LHCN-M2 (cell line): Measurements from ENCODE around the gene EPHA6. TPM values are rescaled to one million over a fixed set of nuclear protein-coding genes. Genes with fewer than 3 reads are reported as not detected.

ENCODE experiments used
- DNase-seq: peaks from one replicate; pipeline ENCODE4 v3.0.0-alpha.2; 2012; ENCODE audit warnings: low read depth
- polyA plus RNA-seq: library from polyadenylated mRNA; unstranded; fragments of >200 nt; gene quantifications from one replicate; pipeline ENCODE4 v1.2.1, GENCODE V29; 2012; ENCODE audit warnings: missing spikeins
- total RNA-seq: library from RNA; depleted of rRNA; stranded (reverse); fragments of >200 nt; gene quantifications from 2 replicates; pipeline ENCODE4 v1.2.3, GENCODE V29; 2014; rRNA removed

Gene EPHA6
- not detected in 2 replicates for total RNA-seq
- not detected for polyA plus RNA-seq

DNA sequence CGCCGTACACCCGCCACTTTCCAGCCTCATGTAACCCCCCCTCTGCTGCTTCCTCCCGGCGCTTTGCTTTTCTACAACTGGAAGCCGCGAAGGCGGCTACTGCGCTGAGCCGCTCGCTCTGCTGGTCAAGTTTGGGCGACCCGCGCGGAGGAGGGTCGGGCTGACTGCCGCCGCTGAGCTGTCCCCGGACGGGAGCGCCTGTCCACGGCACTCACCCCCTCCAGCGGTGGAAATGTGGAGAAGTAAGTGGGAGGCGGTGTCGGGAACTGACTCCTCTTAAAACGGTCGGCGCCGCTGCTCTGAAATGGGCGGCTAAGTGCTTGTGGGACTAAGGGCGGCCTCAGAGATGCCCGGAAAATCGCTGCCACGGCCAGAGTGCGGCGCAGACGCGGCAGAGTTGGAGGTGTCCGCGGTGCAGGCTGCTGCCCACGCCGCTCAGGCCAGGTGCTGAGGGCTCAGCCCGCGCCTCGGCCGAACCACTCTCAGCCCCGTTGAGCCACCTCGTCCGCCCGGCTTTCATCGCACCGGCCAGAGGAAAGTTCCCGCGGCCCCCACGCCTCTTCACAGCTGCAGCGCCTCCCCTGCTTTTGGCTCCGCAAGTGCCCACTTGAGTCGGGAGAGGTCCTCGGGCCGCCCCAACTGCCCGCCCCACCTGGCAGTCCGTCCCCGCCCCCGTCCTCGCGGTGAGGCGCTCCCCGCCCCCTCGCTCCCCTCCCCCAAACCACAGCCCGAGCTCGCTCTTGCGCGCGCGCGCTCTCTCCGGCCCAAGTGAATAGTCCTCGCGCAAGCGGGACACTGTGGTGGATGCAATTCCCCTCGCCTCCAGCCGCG lies at the start of gene EPHA6:
Gene EPHA6 (plus strand): TSS at position 775 of the 831 bp plus-strand sequence.
- DNase-seq = peak; percentile 5

DNA sequence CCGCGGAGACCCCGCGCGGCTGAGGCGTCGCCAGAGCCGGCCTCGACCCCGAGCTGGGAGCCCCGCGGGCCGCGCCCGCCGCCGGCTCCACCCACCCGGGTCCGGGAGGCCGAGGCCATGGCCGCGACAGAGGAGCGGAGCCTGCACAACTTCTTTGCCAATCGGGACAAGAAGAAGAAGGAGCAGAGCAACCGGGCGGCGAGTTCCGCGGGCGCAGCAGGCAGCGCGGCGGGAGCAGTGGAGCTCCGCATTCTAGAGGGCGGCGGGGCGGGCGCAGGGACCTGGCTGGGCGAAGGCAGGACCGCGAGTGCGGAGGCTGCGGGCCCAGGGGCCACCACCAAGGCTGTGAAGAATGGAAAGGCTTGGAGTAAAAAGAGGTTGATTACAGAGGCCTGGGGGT lies 37.6 kb upstream of the EPHA6 start:
- DNase-seq = no peak

DNA sequence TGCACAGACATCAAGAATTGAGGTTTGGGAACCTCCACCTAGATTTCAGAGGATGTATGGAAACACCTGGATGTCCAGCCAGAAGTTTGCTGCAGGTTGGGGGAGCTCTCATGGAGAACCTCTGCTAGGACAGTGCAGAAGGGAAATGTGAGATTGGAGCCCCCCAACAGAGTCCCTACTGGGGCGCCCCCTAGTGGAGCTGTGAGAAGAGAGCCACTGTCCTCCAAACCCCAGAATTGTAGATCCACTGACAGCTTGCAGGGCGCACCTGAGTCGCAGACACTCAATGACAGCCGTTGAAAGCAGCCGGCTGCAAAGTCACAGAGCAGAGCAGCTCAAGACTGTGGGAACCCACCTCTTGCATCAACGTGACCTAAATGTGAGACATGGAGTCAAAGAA lies 34.6 kb upstream of the EPHA6 start:
- DNase-seq = no peak

DNA sequence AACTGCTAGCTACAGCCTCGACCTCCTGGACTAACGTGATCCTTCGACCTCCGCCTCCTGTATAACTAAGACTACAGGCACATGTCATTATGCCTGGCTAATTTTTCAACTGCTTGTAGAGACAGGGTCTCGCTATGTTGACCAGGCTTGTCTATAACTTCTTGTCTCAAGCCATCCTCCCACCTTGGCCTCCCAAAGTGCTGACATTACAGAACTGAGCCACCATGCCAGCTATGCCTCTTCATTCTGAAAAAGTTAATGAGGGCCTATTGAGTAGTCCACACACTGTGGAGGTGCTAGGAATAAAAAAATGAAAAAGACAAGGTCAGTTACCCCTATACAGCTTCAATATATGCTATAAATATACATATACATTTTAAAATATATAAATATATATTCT lies 18.3 kb upstream of the EPHA6 start:
- no peak for DNase-seq

DNA sequence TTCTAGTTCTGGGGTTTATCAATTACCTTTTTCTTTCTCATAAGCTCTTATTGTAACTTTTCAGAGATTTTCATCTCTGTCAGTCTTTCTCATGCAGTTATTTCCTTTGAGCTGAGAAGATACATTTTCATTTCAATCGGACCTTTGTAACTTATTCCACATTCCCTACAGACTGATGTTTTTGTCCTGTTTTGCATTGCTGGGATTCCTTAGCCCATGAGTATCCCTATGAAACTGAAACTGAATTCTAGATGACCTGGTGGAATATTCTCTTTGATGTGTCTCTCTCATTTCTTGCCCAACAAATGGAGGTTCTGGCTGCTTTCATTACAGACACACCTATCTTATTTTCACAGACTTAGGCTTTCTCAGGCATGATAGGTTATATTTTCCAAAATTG lies 10.5 kb upstream of the EPHA6 start:
- no peak for DNase-seq

DNA sequence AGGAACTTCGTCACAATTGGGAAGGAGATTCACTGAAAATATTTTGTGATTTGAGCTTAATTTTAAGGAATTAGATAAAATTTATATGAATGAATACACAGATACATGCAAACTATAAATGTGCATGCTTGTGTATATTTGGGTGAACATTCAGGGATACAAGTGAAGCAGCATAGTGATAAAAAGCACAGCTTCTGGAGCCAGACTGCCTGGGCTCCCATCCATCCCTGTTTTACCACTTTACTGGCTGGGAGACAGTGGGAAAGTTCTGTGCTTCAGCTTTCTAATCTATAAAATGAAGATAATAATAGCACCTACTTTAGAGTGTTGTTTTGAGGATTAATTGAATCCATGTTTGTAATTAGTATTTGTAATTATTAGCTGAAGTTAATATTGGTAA lies 8.1 kb upstream of the EPHA6 start:
- no peak for DNase-seq

DNA sequence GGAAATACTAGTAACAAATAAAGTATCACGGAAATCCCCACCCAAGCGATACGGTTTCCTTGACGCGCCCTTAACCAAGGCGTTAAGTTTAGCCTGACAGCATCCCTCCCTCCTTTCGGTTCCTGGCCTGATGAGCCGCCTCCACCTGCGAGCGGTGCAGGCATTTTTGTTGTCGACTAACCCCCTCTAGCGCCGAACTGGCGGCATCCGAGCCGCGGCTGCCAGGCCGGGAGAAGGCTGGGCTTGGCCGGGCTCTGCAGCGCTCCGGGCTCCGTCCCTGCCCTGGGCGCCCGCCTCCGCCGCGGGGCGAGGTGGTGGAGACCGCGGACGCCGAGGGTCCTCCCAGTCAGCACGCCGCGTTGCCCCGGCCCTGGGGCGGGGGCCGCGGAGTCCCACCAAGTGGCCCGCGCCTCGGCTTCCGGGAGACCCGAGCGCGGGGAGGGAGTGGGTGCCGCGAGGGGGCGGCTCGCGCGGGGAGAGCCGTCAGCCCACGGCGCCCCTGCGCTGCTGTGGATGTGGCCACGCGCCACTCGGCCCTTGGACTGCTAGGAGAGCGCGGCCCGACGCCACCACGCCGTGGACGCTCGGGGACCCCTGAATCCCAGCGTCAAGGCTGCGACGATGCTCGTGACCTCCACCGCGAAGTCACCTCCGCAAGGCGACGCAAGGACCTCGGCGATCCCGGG lies 1.1 kb upstream of the EPHA6 start:
- peak; percentile 24 for DNase-seq

DNA sequence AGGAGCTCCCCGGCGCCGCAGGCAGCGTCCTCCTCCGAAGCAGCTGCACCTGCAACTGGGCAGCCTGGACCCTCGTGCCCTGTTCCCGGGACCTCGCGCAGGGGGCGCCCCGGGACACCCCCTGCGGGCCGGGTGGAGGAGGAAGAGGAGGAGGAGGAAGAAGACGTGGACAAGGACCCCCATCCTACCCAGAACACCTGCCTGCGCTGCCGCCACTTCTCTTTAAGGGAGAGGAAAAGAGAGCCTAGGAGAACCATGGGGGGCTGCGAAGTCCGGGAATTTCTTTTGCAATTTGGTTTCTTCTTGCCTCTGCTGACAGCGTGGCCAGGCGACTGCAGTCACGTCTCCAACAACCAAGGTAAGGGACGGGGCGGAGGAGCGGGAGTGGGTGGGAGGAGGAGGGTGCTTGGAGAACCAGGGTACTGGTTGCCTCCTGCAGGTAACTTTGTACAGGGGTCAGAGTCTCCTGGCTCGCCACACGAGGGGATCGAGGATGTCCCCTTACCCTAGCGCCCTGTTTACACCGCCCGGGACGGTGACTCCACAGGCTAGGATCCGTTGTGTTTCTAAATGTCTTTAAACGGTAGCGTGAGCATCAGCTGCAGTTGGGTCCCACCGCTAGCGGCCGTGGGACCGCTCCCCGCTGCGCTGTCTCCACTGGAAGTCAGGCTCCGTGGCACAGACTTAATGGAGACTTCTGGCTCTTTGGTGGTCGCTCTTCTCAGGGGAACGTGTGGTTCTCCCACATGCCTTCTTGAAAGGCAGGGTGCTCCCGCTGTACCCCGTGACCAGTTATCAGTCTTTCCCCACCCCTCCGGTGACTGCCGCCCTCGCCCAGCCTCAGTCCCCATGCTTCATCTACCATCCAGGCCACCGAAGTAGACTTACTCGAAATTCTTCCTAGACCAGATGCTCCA lies 515 bp downstream of the EPHA6 start:
- DNase-seq = no peak

DNA sequence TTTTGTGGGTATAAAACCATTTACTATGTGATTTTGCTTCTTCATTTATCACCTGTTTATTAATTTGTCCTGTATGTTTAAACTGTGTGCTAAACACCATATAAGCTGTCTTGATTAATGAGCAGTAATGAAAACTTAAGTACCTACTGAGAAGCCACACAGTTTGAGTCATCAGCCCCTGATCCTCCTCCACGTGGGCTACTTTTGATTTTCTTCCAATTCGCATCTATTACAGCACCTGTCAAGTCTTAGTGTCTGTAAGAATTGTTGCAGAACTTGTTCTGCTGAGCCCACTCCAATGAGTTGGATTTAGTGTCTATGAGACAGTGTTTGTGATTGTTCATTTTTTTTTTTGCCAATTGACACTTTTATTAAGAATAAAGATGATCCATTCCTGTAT lies 16.8 kb downstream of the EPHA6 start:
- DNase-seq = no peak

DNA sequence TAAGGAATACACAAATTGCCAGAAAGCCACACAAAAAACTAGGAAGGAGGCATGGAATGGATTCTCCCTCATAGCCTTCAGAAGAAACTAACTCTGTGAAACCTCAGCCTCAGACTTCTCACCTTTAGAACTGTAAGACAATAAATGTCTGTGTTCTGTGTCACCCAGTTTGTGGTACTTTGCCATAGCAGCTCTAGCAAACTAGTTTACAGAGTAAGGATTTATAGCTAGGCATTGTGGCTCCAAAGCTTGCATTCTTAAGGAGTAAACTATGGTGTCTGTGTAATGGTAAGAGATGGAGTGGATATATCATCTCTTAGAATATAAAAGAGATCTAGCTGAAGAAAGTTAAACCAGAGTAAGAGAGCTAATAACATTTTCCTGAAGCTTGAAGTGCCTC lies 18.9 kb downstream of the EPHA6 start:
- no peak for DNase-seq

DNA sequence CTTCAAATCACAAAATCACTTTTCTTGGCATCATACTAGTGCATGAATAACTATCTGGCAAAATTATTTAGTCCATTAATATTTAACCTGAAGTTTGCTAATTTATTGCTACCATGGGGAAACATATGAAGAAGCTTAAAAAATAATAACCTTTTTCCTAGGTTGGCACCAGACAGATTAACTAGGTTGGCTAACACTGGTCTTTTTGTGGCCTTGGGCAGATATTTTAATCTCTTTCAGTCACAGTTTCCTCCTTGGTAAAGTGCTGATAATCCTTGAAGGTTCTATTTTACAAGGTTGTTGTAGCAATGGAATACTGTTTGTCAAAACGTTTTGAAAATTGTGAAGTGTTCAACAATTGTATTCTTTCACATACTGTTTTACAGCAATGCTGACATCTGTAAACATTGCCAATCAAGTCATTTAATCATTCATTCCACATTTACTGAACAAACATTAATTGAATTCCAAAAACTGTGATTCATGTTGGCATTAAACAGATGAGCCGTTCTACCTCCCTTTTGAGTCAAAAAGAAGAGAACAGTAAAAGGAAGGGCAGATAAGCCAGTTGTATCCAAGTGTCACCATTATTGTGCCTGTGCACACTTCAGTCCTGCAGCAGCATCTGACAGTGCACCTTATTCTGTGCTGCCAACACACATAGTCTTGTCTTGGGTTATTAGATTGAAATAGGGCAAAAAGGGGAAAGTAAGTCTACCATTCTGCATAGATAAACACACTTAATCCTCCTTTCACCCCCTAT lies 21.9 kb downstream of the EPHA6 start:
- no peak for DNase-seq

DNA sequence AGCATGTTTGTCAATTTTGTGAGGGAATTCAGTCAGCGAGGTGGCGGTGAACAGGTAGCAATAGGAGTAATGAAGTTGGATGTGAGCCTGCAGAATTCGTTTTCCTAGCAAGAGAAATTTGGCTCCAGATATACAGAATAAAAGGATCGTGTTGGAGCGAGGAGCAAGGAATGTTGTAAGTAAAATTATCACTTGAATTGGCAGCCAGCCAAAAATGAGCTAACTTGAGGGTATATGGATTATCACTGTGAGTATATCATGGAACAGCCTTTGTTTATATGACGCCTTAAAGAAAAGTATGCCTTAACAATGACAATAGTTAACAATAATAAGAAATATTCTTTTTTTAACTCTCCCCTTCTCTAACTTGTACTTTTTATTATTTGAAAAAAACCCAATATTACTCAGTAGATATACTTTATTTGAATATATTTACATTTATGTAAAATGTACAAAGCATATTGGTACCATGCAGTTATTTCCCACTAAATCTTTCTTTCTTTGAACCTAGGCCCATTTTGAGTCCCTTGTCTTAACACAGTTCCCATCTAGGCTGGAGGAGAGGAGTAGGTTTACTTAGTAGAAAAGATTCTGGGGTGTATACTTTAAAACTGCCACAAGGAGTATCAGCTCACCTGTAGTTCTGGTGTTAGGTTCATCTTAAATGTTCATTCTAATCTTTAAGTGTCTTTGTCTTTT lies 29.3 kb downstream of the EPHA6 start:
- no peak for DNase-seq

DNA sequence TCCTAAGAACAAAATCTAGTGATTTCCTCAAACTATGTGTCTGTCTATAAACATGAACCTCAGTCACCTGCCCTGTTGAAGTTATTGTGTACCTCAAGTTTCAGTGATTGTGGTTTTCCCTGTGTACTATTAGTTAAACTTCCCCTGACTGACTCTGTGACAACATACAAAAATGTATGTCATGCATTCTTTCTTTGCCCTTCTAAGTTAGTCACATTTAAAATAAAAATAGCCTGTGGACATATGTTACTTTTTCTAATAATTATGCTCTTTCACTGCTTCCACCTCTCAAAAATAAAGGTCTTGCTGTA lies 29.8 kb downstream of the EPHA6 start:
- no peak for DNase-seq

DNA sequence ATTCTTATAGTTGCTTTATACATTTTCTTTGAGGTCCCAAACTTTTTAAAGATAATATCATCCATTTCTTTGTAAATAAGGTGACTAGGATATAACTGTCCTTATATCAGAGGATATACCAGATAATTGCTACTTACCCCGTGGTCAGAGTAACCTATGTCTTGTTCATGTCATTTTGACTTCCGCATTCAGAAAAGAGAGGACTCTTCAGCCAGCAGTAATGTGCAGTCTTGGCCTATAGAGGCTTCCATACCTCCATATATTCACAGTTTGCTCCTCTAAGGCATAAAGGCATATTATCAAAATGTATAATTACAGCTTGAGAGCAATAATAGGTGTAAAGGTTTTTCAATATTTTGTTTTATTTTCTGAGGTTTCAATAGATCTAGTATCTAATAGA lies 38.5 kb downstream of the EPHA6 start:
- no peak for DNase-seq

DNA sequence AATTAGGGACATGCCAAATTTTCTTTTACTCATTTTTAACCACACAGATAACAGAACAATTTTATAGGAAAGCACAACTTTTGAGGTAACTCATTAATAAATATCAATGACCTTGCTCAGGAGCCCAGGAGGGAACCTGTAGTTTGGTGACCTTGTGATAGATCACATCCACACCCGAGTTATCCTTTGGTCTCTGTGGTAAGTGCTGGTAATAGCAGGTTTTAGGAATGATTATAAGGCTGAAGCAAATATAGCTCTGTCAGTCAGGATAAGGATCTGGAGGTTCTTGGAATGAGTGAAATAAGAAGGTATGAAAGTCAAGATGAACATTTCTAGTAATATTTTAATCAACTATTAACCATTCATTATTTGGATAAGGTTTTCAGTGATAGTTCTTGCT lies 46.5 kb downstream of the EPHA6 start:
- DNase-seq = no peak

DNA sequence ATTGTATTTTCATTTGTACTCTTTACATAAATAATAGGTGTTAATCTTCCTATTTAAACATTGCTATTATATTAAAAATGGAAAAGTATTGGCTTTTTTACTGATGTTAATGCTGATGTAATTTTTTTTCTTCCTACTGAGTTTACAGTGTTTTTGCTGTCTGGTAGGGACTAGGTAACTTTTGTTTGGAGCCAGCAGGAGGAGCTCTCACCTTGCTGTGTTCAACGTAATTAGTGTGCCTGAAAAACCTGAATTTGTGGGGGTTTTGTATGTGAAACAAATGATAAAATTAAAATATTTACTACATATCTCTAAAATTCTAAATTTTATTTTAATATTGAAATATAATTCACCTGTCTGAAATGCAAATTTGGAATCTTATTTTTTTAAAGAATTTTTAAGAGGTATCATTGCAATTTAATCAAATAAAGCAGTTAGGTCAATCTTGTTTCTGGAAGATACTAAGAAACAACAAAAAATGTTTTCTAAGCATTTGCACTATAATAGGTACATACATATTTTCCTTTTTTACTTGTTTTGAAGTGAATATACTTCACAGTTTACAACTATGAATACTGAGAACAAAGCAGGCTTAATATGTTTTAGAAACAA lies 48.8 kb downstream of the EPHA6 start:
- DNase-seq = peak; percentile 0

DNA sequence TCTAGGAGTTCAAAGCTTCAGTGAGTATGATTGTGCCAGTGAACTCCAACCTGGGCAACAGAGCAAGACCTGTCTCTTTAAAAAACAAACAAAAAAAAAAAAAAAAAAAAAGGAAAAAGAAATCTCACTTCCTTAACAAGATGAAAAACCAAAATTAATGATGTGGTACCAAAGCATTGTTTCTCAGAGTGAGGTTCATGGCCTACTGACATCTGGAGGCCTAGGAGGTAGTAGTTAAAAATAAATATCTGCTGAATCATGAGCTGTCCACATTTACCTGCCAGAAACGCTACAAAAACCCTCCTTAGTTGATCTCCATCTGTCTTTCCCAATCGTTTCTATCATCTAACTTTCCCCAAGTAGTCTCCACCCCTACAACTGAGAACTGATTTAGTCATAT lies 51.2 kb downstream of the EPHA6 start:
- no peak for DNase-seq

DNA sequence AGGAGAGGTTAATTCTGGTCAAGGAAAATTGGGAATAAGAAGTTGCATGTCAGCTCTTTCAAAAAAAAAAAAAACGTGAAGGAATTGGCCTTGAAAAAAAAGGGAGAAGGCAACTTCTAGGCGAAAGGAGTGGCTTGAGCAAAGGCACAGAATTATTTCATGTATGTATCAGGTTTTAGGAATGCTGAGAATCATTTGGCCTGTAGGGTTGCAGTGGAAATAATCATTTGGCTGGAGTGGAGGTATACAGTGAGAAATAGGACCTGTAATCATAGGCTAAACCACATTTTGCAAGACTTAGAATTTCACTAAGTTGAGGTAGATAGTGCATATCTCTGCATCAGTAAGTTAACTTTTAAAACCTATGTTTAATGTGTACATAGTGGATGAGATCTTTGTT lies 54.9 kb downstream of the EPHA6 start:
- no peak for DNase-seq

DNA sequence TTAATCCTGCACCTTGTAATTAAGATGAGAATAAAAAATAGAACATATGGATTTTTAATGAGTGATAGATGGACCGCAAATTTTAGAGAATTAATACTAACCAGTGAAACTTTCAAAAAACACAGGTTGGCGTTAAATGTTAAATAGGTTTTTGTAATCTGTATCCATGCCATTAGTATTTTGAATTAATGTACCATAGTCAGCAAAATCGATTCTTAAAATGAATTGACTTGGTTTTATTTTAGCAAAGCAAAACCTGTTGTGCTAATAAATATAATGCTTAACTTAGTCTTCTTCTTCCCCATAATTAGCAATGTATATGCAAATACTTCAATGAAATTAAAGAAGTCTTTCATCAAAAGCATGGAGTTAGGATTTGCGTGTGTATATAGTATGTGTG lies 63.1 kb downstream of the EPHA6 start:
- DNase-seq = no peak

DNA sequence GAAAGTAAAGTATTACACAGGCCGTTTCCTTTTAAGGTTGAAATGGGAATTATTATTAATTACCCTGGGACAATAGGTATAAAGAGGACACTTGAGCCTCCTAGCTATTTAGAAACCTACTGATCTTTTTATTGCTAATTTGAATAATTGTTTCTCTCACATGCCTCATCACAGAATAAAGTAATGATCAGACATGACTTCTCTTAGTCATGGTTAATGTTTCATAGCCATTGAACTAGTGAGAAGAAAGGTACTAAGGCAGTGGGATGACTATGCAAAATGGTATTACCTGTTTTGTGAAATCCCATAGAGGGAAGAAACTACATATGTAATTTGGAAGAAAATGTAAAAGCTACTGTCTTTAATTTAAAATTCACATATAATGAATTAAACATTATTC lies 85.6 kb downstream of the EPHA6 start:
- DNase-seq = no peak

DNA sequence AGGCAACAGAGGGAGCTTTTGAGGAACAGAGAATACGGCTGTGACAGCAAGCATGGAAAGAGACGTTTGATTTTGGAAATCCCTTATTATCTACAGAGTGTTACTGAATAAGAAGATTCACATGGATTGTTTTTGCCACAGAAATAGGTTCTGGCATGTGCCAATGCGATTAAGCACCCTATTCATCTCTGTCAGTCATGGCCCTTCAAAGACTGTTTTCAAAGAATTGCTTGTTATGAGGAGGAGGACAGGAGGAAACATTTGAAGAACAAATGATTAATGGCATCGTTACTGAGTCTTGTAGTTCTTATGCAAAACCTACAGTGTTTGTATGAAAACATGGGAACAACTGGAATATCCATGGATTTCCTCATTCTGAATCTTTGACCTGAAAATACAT lies 86.2 kb downstream of the EPHA6 start:
- DNase-seq = no peak
